ENCODE results near the gene GPR108.
"Not testable (repeated sequence)": the region's sequence is repeated elsewhere in the genome, so short reads cannot be mapped to it uniquely, and the experiment has no call there.

The GPR108 gene

GRCh38 chr19:6718741-6719539, 18.4 kb downstream of the GPR108 start:
- no peak for DNase-seq

- DNase-seq = no peak
Observed at GRCh38 chr19:6718111-6718740, 19.2 kb downstream of the GPR108 start.

- no peak for DNase-seq
Observed at GRCh38 chr19:6717441-6717971, 19.9 kb downstream of the GPR108 start.

GRCh38 chr19:6717036-6717435, 20.3 kb downstream of the GPR108 start:
- no peak for DNase-seq

GRCh38 chr19:6716610-6716970, 20.8 kb downstream of the GPR108 start:
- DNase-seq = no peak

GRCh38 chr19:6714749-6715555, 22.4 kb downstream of the GPR108 start:
- no peak for DNase-seq

- DNase-seq = no peak
Observed at GRCh38 chr19:6713773-6714692, 23.3 kb downstream of the GPR108 start.

GRCh38 chr19:6712692-6713670, 24.4 kb downstream of the GPR108 start:
- no peak for DNase-seq

- DNase-seq = no peak
Observed at GRCh38 chr19:6712231-6712630, 25.1 kb downstream of the GPR108 start.

GRCh38 chr19:6711605-6712004, 25.8 kb downstream of the GPR108 start:
- DNase-seq = no peak

- no peak for DNase-seq
Observed at GRCh38 chr19:6711078-6711361, 26.4 kb downstream of the GPR108 start.

GRCh38 chr19:6710273-6711077, 26.9 kb downstream of the GPR108 start:
- no peak for DNase-seq

GRCh38 chr19:6709549-6709948, 27.8 kb downstream of the GPR108 start:
- no peak for DNase-seq

- DNase-seq = not testable (repeated sequence)
Observed at GRCh38 chr19:6708913-6709312, 28.5 kb downstream of the GPR108 start.

GRCh38 chr19:6708346-6708745, 29.0 kb downstream of the GPR108 start:
- DNase-seq = no peak

GRCh38 chr19:6707658-6708018, 29.7 kb downstream of the GPR108 start:
- DNase-seq = no peak

- DNase-seq = no peak
Observed at GRCh38 chr19:6707011-6707657, 30.2 kb downstream of the GPR108 start.

- DNase-seq = no peak
Observed at GRCh38 chr19:6706633-6706958, 30.8 kb downstream of the GPR108 start.

- no peak for DNase-seq
Observed at GRCh38 chr19:6705931-6706632, 31.3 kb downstream of the GPR108 start.
